IMR-90 (cell line): ENCODE measurements around the gene FRAS1. TPM values are rescaled to one million over a fixed set of nuclear protein-coding genes. Genes with fewer than 3 reads are reported as not detected.

ENCODE experiments used
- ATAC-seq: fragments of 200-7000 bp; cut with Tn5 transposase; 2 replicates; pipeline ENCODE4 v1.9.1; 2020; ENCODE audit warnings: low read depth, mild to moderate bottlenecking, moderate library complexity
- BruUV-seq: library from RNA; stranded (reverse); fragments of 400-500 nt; replicated peaks from 2 replicates; lab custom pipeline; 2021; lab: Mats Ljungman, UMichigan
- CTCF ChIA-PET: fragments of 300-600 bp; formaldehyde crosslinking; extraction: SDS; loops from one replicate; lab custom pipeline; 2021; ENCODE audit warnings: antibody characterized with exemption; lab: Yijun Ruan, JAX
- POLR2A ChIA-PET: fragments of 300-600 bp; sonication (Branson Sonifier 250); formaldehyde crosslinking; loops from one replicate; lab custom pipeline; 2022; ENCODE audit warnings: antibody characterized with exemption; ENCODE audit not compliant: unreplicated experiment; lab: Charles Lee
- DNase-seq: peaks from one replicate; pipeline ENCODE4 v3.0.0; 2013
- H2AFZ ChIP-seq: replicated peaks from 2 replicates; pipeline ENCODE3; 2013; ENCODE audit warnings: low read length, mild to moderate bottlenecking; ENCODE audit not compliant: poor library complexity
- H2AK5ac ChIP-seq: 2 replicates; pipeline ENCODE4 v1.6.1; 2013; ENCODE audit warnings: low read depth, low read length, inconsistent platforms
- H2AK9ac ChIP-seq: replicated peaks from 2 replicates; pipeline ENCODE3; 2013; ENCODE audit warnings: mild to moderate bottlenecking, low read depth, low read length, moderate library complexity; ENCODE audit not compliant: poor library complexity
- H2BK120ac ChIP-seq: 2 replicates; pipeline ENCODE4 v1.6.1; 2013; ENCODE audit warnings: low read depth, low read length, inconsistent platforms
- H2BK15ac ChIP-seq: 3 replicates; pipeline ENCODE4 v1.6.1; 2013; ENCODE audit warnings: low read depth, low read length, inconsistent platforms
- H2BK20ac ChIP-seq: 2 replicates; pipeline ENCODE4 v1.6.1; 2013; ENCODE audit warnings: low read depth, mild to moderate bottlenecking, inconsistent platforms, low read length, moderate library complexity
- H2BK5ac ChIP-seq: 2 replicates; pipeline ENCODE4 v1.6.1; 2013; ENCODE audit warnings: mild to moderate bottlenecking, low read depth, low read length, inconsistent platforms; ENCODE audit not compliant: poor library complexity, severe bottlenecking
- H3K14ac ChIP-seq: replicated peaks from 2 replicates; pipeline ENCODE4 v1.6.1; 2013; ENCODE audit warnings: low read depth, low read length, inconsistent platforms
- H3K18ac ChIP-seq: 2 replicates; pipeline ENCODE4 v1.6.1; 2013; ENCODE audit warnings: low read depth, low read length, control low read depth
- H3K23ac ChIP-seq: 2 replicates; pipeline ENCODE4 v1.6.1; 2013; ENCODE audit warnings: low read depth, low read length, inconsistent platforms
- H3K27ac ChIP-seq: 2 replicates; pipeline ENCODE4 v1.5.1; 2013; ENCODE audit warnings: mild to moderate bottlenecking, control low read depth, low read length; ENCODE audit not compliant: insufficient read depth
- H3K27me3 ChIP-seq: 2 replicates; pipeline ENCODE4 v1.6.1; 2013; ENCODE audit warnings: low read length; ENCODE audit not compliant: control insufficient read depth, insufficient read depth
- H3K36me3 ChIP-seq: 2 replicates; pipeline ENCODE4 v1.6.1; 2013; ENCODE audit warnings: low read length, mixed read lengths; ENCODE audit not compliant: control insufficient read depth, insufficient read depth
- H3K4ac ChIP-seq: 2 replicates; pipeline ENCODE4 v1.6.1; 2013; ENCODE audit warnings: low read depth, low read length, inconsistent platforms
- H3K4me1 ChIP-seq: 2 replicates; pipeline ENCODE4 v1.6.1; 2013; ENCODE audit warnings: low read length, mixed read lengths; ENCODE audit not compliant: control insufficient read depth, insufficient read depth
- H3K4me2 ChIP-seq: 2 replicates; pipeline ENCODE4 v1.6.1; 2013; ENCODE audit warnings: low read depth, mild to moderate bottlenecking, control low read depth, low read length, moderate library complexity
- H3K4me3 ChIP-seq: 2 replicates; pipeline ENCODE4 v1.5.1; 2013; ENCODE audit warnings: low read depth, mild to moderate bottlenecking, control low read depth, low read length, moderate library complexity; ENCODE audit not compliant: insufficient read depth
- H3K56ac ChIP-seq: 2 replicates; pipeline ENCODE4 v1.6.1; 2013; ENCODE audit warnings: low read length, inconsistent platforms; ENCODE audit not compliant: insufficient read depth; ENCODE audit errors: extremely low read depth
- H3K79me1 ChIP-seq, 2 experiments: 2 replicates each; pipeline ENCODE4 v1.6.1; 2013; ENCODE audit warnings: low read length in 2 of 2, inconsistent platforms in 1 of 2, low read depth in 1 of 2
- H3K9ac ChIP-seq: 2 replicates; pipeline ENCODE4 v1.6.1; 2013; ENCODE audit warnings: low read depth, low read length, control low read depth
- H3K9me1 ChIP-seq: 2 replicates; pipeline ENCODE4 v1.6.1; 2013; ENCODE audit warnings: low read length, inconsistent platforms; ENCODE audit not compliant: insufficient read depth
- H3K9me3 ChIP-seq: 2 replicates; pipeline ENCODE4 v1.6.1; 2013; ENCODE audit warnings: low read length; ENCODE audit not compliant: control insufficient read depth, insufficient read depth
- H4K20me1 ChIP-seq: 2 replicates; pipeline ENCODE4 v1.6.1; 2013; ENCODE audit warnings: low read length, inconsistent platforms; ENCODE audit not compliant: insufficient read depth
- H4K5ac ChIP-seq: 2 replicates; pipeline ENCODE4 v1.6.1; 2013; ENCODE audit warnings: mild to moderate bottlenecking, low read depth, low read length, control low read depth
- H4K8ac ChIP-seq, 2 experiments: 2 replicates each; pipeline ENCODE4 v1.6.1; 2013; ENCODE audit warnings: low read depth in 2 of 2, low read length in 2 of 2, control low read depth in 1 of 2, inconsistent platforms in 1 of 2
- H4K91ac ChIP-seq: 2 replicates; pipeline ENCODE4 v1.6.1; 2013; ENCODE audit warnings: low read depth, low read length, inconsistent platforms; ENCODE audit not compliant: insufficient read depth
- BHLHE40 ChIP-seq: fragments of 150-350 bp; IDR thresholded peaks from 2 replicates; pipeline ENCODE4 v1.6.1; 2016; ENCODE audit warnings: mild to moderate bottlenecking, low read depth, low read length
- CEBPB ChIP-seq: IDR thresholded peaks from 2 replicates; pipeline ENCODE4 v1.6.1; 2012; ENCODE audit warnings: low read depth, low read length, improper control_type of control experiment
- FOS ChIP-seq: fragments of 150-350 bp; IDR thresholded peaks from 2 replicates; pipeline ENCODE4 v1.6.1; 2016; ENCODE audit warnings: low read depth, low read length
- MAZ ChIP-seq: IDR thresholded peaks from 2 replicates; pipeline ENCODE4 v1.6.1; 2012; ENCODE audit warnings: low read depth, mild to moderate bottlenecking, low read length, improper control_type of control experiment, moderate library complexity, borderline replicate concordance
- NFE2L2 ChIP-seq: fragments of 150-350 bp; IDR thresholded peaks from 2 replicates; pipeline ENCODE4 v1.6.1; 2016; ENCODE audit warnings: low read depth, mild to moderate bottlenecking, low read length
- RAD21 ChIP-seq: IDR thresholded peaks from 2 replicates; pipeline ENCODE4 v1.6.1; 2012; ENCODE audit warnings: low read length, improper control_type of control experiment
- SMC3 ChIP-seq: fragments of 150-350 bp; IDR thresholded peaks from 2 replicates; pipeline ENCODE4 v1.6.1; 2016; ENCODE audit warnings: low read depth, mild to moderate bottlenecking, antibody characterized with exemption, low read length, moderate library complexity
- WGBS, 2 experiments: methylation state at CpG; one replicate each; pipeline versions ENCODE4 v1.1.5 to v1.1.7; 2013; ENCODE audit warnings: missing lambda C conversion rate in 2 of 2; ENCODE audit not compliant: insufficient read length in 1 of 2; ENCODE audit errors: extremely low coverage in 2 of 2; 5-methylcytosine and 5-hydroxymethylcytosine counted together
- dilution Hi-C: fragments of 300-500 bp; cut with HindIII; formaldehyde crosslinking; loops from one replicate; pipeline ENCODE4 v1.14.3; 2018; ENCODE audit warnings: low sequenced_read_pairs; ENCODE audit not compliant: unreplicated experiment
- in situ Hi-C: fragments of 300-500 bp; cut with MboI; formaldehyde crosslinking; loops from 3 replicates; pipeline ENCODE4 v1.14.3; 2019; ENCODE audit warnings: low sequenced_read_pairs, inconsistent platforms, mixed read lengths
- intact Hi-C: fragments of 100-400 bp; cut with micrococcal nuclease; formaldehyde crosslinking; loops from 2 replicates; pipeline ENCODE4 v1.10.0; 2022
- polyA plus RNA-seq, 3 experiments: library from polyadenylated mRNA; depleted of rRNA; stranded (reverse); fragments of >200 nt; gene quantifications; 2 replicates each; pipeline ENCODE4 v1.2.3, GENCODE V29; 2012; ENCODE audit warnings: low replicate concordance in 1 of 3
- total RNA-seq: library from RNA; depleted of rRNA; stranded (reverse); fragments of >200 nt; gene quantifications from 2 replicates; pipeline ENCODE4 v1.2.3, GENCODE V29; 2012
- TF ChIP-seq, protein P1 (sequence below): conservative IDR thresholded peaks from 2 replicates; pipeline ENCODE4 v1.5.1; 2012; ENCODE audit warnings: mild to moderate bottlenecking, low read depth, low read length, improper control_type of control experiment
- TF ChIP-seq, protein P2 (sequence below): fragments of 150-350 bp; IDR thresholded peaks from 2 replicates; pipeline ENCODE4 v1.6.1; 2016; ENCODE audit warnings: low read depth, mild to moderate bottlenecking, low read length, moderate library complexity, borderline replicate concordance

The FRAS1 gene
- total and polyA plus RNA-seq, 2 of the 4 experiments (the other 2 are of a cell fraction): under 0.01 to 0.03 TPM

DNA sequence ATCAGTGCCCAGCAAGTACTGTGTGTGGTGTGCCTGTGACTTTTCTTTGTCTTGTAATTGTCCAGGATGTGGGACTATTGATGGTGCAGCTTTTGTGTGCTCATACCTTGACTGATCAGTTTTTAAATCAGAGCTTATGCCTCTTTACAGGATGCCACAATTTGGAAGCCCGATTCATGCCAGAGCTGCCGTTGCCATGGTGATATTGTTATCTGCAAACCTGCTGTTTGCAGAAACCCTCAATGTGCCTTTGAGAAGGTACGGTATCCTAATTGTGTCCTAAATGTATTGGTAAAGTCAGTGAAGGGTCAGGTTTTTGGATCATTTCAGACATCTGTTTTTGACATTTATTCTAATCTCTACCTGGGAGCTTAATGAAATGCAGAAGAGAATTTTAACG lies 180.2 kb downstream of the FRAS1 start:
- dilution Hi-C loops (no loop called here), intact Hi-C loops (no loop called here), in situ Hi-C loops (no loop called here)
- H3K4me1 ChIP-seq: no peaks in the 10 kb centered on the region
- no peak overlapping the region for H3K9ac ChIP-seq
- no peak overlapping the region for H4K8ac ChIP-seq
- H2BK120ac ChIP-seq: no peak overlapping the region
- H3K4ac ChIP-seq: no peak overlapping the region
- no peaks in the 10 kb centered on the region for H3K9me3 ChIP-seq
- H4K20me1 ChIP-seq: no peaks in the 10 kb centered on the region
- no peak overlapping the region for H3K18ac ChIP-seq
- no peak overlapping the region for H4K91ac ChIP-seq
- H4K5ac ChIP-seq: no peak overlapping the region
- no peaks in the 10 kb centered on the region for H3K27me3 ChIP-seq
- no peaks in the 10 kb centered on the region for H3K36me3 ChIP-seq
- CTCF ChIA-PET: no interaction called here
- DNase-seq (no peak), ATAC-seq (no peak)
- H3K27ac ChIP-seq: no peak overlapping the region
- no peak overlapping the region for H3K4me3 ChIP-seq
- no peak overlapping the region for H2AK9ac ChIP-seq
- no peak overlapping the region for H2AK5ac ChIP-seq
- no TSS peak for BruUV-seq
- no peak overlapping the region for H3K23ac ChIP-seq
- H3K4me2 ChIP-seq: no peak overlapping the region
- whole genome bisulfite sequencing, 2 experiments: no CpG with 5 or more reads among the region's 4 CpGs
- no peak overlapping the region for H2AFZ ChIP-seq
- H3K9me1 ChIP-seq: no peaks in the 10 kb centered on the region
- no peaks in the 10 kb centered on the region for H3K79me1 ChIP-seq
- no peak overlapping the region for H2BK15ac ChIP-seq
- H2BK20ac ChIP-seq: no peak overlapping the region
- TF ChIP-seq, protein P1, sequence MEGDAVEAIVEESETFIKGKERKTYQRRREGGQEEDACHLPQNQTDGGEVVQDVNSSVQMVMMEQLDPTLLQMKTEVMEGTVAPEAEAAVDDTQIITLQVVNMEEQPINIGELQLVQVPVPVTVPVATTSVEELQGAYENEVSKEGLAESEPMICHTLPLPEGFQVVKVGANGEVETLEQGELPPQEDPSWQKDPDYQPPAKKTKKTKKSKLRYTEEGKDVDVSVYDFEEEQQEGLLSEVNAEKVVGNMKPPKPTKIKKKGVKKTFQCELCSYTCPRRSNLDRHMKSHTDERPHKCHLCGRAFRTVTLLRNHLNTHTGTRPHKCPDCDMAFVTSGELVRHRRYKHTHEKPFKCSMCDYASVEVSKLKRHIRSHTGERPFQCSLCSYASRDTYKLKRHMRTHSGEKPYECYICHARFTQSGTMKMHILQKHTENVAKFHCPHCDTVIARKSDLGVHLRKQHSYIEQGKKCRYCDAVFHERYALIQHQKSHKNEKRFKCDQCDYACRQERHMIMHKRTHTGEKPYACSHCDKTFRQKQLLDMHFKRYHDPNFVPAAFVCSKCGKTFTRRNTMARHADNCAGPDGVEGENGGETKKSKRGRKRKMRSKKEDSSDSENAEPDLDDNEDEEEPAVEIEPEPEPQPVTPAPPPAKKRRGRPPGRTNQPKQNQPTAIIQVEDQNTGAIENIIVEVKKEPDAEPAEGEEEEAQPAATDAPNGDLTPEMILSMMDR: no peak
- TF ChIP-seq MAZ (no peak), CEBPB (no peak), SMC3 (no peak), RAD21 (no peak), FOS (no peak), NFE2L2 (no peak), BHLHE40 (no peak)
- TF ChIP-seq, protein P2, sequence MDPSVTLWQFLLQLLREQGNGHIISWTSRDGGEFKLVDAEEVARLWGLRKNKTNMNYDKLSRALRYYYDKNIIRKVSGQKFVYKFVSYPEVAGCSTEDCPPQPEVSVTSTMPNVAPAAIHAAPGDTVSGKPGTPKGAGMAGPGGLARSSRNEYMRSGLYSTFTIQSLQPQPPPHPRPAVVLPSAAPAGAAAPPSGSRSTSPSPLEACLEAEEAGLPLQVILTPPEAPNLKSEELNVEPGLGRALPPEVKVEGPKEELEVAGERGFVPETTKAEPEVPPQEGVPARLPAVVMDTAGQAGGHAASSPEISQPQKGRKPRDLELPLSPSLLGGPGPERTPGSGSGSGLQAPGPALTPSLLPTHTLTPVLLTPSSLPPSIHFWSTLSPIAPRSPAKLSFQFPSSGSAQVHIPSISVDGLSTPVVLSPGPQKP: no peak
- no peak overlapping the region for H3K14ac ChIP-seq
- H3K56ac ChIP-seq: no peak overlapping the region
- POLR2A ChIA-PET: no interaction called here
- no peak overlapping the region for H2BK5ac ChIP-seq
